ENCODE measurements around the gene GJB5. TPM values are rescaled to one million over a fixed set of nuclear protein-coding genes. Genes with fewer than 3 reads are reported as not detected.

Gene GJB5
- total and polyA plus RNA-seq, 9 of the 15 experiments (the other 6 are each of a cell fraction or from before 2014, with no cell fraction given): 0.04 TPM; not detected in 8

DNA sequence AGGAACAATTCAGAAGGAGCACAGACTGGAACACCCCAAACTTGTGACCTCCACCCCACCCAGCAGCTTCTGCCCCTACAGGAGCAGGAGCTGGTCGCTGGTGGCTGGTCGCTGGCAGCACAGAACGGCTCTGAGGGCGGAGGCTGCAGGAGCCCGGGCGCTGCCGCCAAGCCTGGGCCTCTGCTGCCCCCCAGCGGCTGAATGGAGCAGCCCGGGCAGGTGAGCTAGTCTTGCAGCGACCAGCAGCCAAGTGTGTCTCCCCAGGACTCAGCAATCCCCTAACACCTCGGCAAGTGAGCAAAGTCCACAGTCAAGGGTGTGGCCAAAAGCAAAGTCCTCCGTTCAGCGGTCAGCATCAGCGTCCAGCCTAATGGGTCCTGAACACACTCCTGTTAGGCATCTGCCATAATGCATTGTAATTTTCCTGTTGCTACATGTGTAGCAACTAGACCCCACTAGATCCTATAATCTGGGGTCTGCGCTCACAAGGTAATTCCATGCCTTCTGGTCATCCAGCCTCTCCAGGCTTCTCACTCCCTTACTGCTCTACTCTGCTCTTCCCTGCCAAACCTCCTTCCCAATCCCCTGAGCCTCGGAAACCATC lies 12.1 kb upstream of the GJB5 start (continued):
- TF ChIP-seq SAFB (IDR thresholded peaks at IDR 0.05; ENCODE audit: borderline replicate concordance, low read depth, low read length) (no peak), ASH1L (IDR thresholded peaks at IDR 0.05; ENCODE audit: borderline replicate concordance, low read depth, partially characterized antibody) (no peak), ZNF561 (CRISPR knock-in tag; conservative IDR thresholded peaks at IDR 0.05) (no peak), LCOR (CRISPR knock-in tag; IDR thresholded peaks at IDR 0.05) (no peak), ZNF717 (CRISPR knock-in tag; IDR thresholded peaks at IDR 0.05) (no peak), CTCF (IDR thresholded peaks at IDR 0.05 in 2 of 3, conservative IDR thresholded peaks at IDR 0.05 in 1 of 3; ENCODE audit: insufficient read depth in 2 of 3, low read depth in 1 of 3, low read length in 3 of 3) (peak; percentile 95 to 96 (median 96)), YY1 (IDR thresholded peaks at IDR 0.05; ENCODE audit: borderline replicate concordance in 1 of 3, control insufficient read depth in 1 of 3, extremely low read depth in 1 of 3, insufficient read depth in 3 of 3, insufficient read length in 1 of 3, insufficient replicate concordance in 2 of 3, low read depth in 1 of 3, low read length in 2 of 3) (peak in 1 of 3 experiments; percentile 23), CXXC5 (CRISPR knock-in tag; IDR thresholded peaks at IDR 0.05) (no peak), ZC3H8 (IDR thresholded peaks at IDR 0.05) (no peak), ZNF12 (CRISPR knock-in tag; IDR thresholded peaks at IDR 0.05) (no peak)
- TF ChIP-seq, protein P1, sequence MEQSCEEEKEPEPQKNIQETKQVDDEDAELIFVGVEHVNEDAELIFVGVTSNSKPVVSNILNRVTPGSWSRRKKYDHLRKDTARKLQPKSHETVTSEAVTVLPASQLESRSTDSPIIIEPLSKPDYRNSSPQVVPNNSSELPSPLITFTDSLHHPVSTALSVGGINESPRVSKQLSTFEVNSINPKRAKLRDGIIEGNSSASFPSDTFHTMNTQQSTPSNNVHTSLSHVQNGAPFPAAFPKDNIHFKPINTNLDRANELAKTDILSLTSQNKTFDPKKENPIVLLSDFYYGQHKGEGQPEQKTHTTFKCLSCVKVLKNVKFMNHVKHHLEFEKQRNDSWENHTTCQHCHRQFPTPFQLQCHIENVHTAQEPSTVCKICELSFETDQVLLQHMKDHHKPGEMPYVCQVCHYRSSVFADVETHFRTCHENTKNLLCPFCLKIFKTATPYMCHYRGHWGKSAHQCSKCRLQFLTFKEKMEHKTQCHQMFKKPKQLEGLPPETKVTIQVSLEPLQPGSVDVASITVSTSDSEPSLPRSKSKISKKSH (CRISPR knock-in tag; IDR thresholded peaks at IDR 0.05): no peak

Measured in K562 (cell line).